Muscle layer of colon (tissue), 2 donors: ENCODE results near the gene FNTB.

ENCODE experiments used
- H3K27ac ChIP-seq: one replicate; pipeline ENCODE4 v1.7.0; 2013; ENCODE audit warnings: low read depth, mild to moderate bottlenecking, low read length, moderate library complexity
- H3K27me3 ChIP-seq, 2 donors: one replicate each; pipeline ENCODE4 v1.7.0; 2013; ENCODE audit warnings: low read length in 2 of 2, mild to moderate bottlenecking in 2 of 2; ENCODE audit not compliant: insufficient read depth in 2 of 2, control insufficient read depth in 1 of 2
- H3K36me3 ChIP-seq: one replicate; pipeline ENCODE4 v1.7.0; 2013; ENCODE audit warnings: mild to moderate bottlenecking, low read length; ENCODE audit not compliant: insufficient read depth
- H3K4me1 ChIP-seq: one replicate; pipeline ENCODE4 v1.7.0; 2013; ENCODE audit warnings: mild to moderate bottlenecking, low read length; ENCODE audit not compliant: insufficient read depth
- H3K4me3 ChIP-seq, 2 donors: one replicate each; pipeline ENCODE4 v1.7.0; 2013; ENCODE audit warnings: low read length in 2 of 2, low read depth in 1 of 2, mild to moderate bottlenecking in 1 of 2, moderate library complexity in 1 of 2
- H3K9ac ChIP-seq: one replicate; pipeline ENCODE4 v1.7.0; 2013; ENCODE audit warnings: low read length
- H3K9me3 ChIP-seq: one replicate; pipeline ENCODE4 v1.7.0; 2013; ENCODE audit warnings: mild to moderate bottlenecking, low read length
- donor health status: abdominal sarcoma.
- donor health status: Adenocarcinoma of cecum.

The FNTB gene

GRCh38 chr14:65100922-65101541 is 114.3 kb downstream of the FNTB start:
- H3K27me3 ChIP-seq = no peaks in the 10 kb centered on the region
- H3K9ac ChIP-seq = peak overlapping the region; percentile 0
- H3K27ac ChIP-seq = no peak overlapping the region
- no peaks in the 10 kb centered on the region for H3K9me3 ChIP-seq
- H3K4me1 ChIP-seq = peaks cover 51% of the 10 kb centered on the region
- peak overlapping the region; percentile 7 to 51 for H3K4me3 ChIP-seq
- H3K36me3 ChIP-seq = no peaks in the 10 kb centered on the region

GRCh38 chr14:65101631-65102440 is 115.1 kb downstream of the FNTB start:
- Histone ChIP-seq H3K27ac (peak overlapping the region; percentile 94), H3K9me3 (no peaks in the 10 kb centered on the region), H3K27me3 (no peaks in the 10 kb centered on the region), H3K4me3 (peak overlapping the region; percentile 74 to 94), H3K4me1 (peaks cover 43% of the 10 kb centered on the region), H3K9ac (peak overlapping the region; percentile 44), H3K36me3 (no peaks in the 10 kb centered on the region)

GRCh38 chr14:65102441-65103149 is 115.9 kb downstream of the FNTB start, which contains the start of gene MAX:
Gene MAX (minus strand): TSS chr14:65102517. CDS start chr14:65102339, 178 bp downstream.
- peak within 1 kb of the TSS; percentile 92 to 94 for H3K4me3 ChIP-seq
- H3K9ac ChIP-seq = peak within 1 kb of the TSS; percentile 44
- no peaks in the 10 kb centered on the region for H3K9me3 ChIP-seq
- peaks cover 35% of the 10 kb centered on the region for H3K4me1 ChIP-seq
- H3K36me3 ChIP-seq = no peaks in the 10 kb centered on the region
- H3K27me3 ChIP-seq = no peaks in the 10 kb centered on the region
- peak within 1 kb of the TSS; percentile 94 for H3K27ac ChIP-seq

- Histone ChIP-seq H3K9ac (peak overlapping the region; percentile 2), H3K36me3 (no peaks in the 10 kb centered on the region), H3K9me3 (no peaks in the 10 kb centered on the region), H3K4me1 (peaks cover 29% of the 10 kb centered on the region), H3K27me3 (no peaks in the 10 kb centered on the region), H3K4me3 (peak overlapping the region; percentile 73 to 92), H3K27ac (peak overlapping the region; percentile 55)
These were observed 116.6 kb downstream of the FNTB start for GRCh38 chr14:65103150-65103760.

GRCh38 chr14:65104791-65105190 is 118.1 kb downstream of the FNTB start:
- H3K36me3 ChIP-seq = no peaks in the 10 kb centered on the region
- no peaks in the 10 kb centered on the region for H3K9me3 ChIP-seq
- H3K9ac ChIP-seq = no peak overlapping the region
- no peaks in the 10 kb centered on the region for H3K27me3 ChIP-seq
- peaks cover 16% of the 10 kb centered on the region for H3K4me1 ChIP-seq
- H3K4me3 ChIP-seq = no peak overlapping the region
- no peak overlapping the region for H3K27ac ChIP-seq

- no peaks in the 10 kb centered on the region for H3K27me3 ChIP-seq
- no peak overlapping the region for H3K4me3 ChIP-seq
- no peaks in the 10 kb centered on the region for H3K9me3 ChIP-seq
- no peak overlapping the region for H3K9ac ChIP-seq
- H3K4me1 ChIP-seq = peaks cover 5% of the 10 kb centered on the region
- no peaks in the 10 kb centered on the region for H3K36me3 ChIP-seq
- H3K27ac ChIP-seq = no peak overlapping the region
These were observed 119.6 kb downstream of the FNTB start for GRCh38 chr14:65106316-65106715.

GRCh38 chr14:65106736-65107135 is 120.0 kb downstream of the FNTB start:
- H3K27me3 ChIP-seq = no peaks in the 10 kb centered on the region
- no peak overlapping the region for H3K4me3 ChIP-seq
- no peak overlapping the region for H3K9ac ChIP-seq
- no peaks in the 10 kb centered on the region for H3K36me3 ChIP-seq
- no peak overlapping the region for H3K27ac ChIP-seq
- H3K9me3 ChIP-seq = no peaks in the 10 kb centered on the region
- peaks cover 4% of the 10 kb centered on the region for H3K4me1 ChIP-seq

GRCh38 chr14:65107200-65107599 is 120.5 kb downstream of the FNTB start:
- Histone ChIP-seq H3K36me3 (no peaks in the 10 kb centered on the region), H3K9ac (no peak overlapping the region), H3K4me1 (peaks cover 4% of the 10 kb centered on the region), H3K27ac (no peak overlapping the region), H3K9me3 (no peaks in the 10 kb centered on the region), H3K27me3 (no peaks in the 10 kb centered on the region), H3K4me3 (no peak overlapping the region)

GRCh38 chr14:65109357-65109756 is 122.7 kb downstream of the FNTB start:
- no peak overlapping the region for H3K9ac ChIP-seq
- H3K36me3 ChIP-seq = no peaks in the 10 kb centered on the region
- H3K27ac ChIP-seq = no peak overlapping the region
- no peaks in the 10 kb centered on the region for H3K9me3 ChIP-seq
- no peak overlapping the region for H3K4me3 ChIP-seq
- H3K4me1 ChIP-seq = no peaks in the 10 kb centered on the region
- no peaks in the 10 kb centered on the region for H3K27me3 ChIP-seq

GRCh38 chr14:65110525-65110924 is 123.8 kb downstream of the FNTB start:
- Histone ChIP-seq H3K9me3 (no peaks in the 10 kb centered on the region), H3K4me1 (no peaks in the 10 kb centered on the region), H3K27ac (no peak overlapping the region), H3K36me3 (no peaks in the 10 kb centered on the region), H3K27me3 (no peaks in the 10 kb centered on the region), H3K9ac (no peak overlapping the region), H3K4me3 (no peak overlapping the region)
